KMS-11 (cell line): ENCODE data around the gene TSPO.

ENCODE experiments used
- H2AFZ ChIP-seq: fragments of 200-600 bp; sonication (generic); 2 replicates; pipeline ENCODE4 v1.6.1; 2016; ENCODE audit warnings: antibody characterized with exemption, mixed run types, low read depth
- H3K27ac ChIP-seq: fragments of 200-600 bp; sonication (generic); 2 replicates; pipeline ENCODE4 v1.6.1; 2016; ENCODE audit warnings: mild to moderate bottlenecking, mixed run types
- H3K27me3 ChIP-seq: fragments of 200-600 bp; sonication (generic); 2 replicates; pipeline ENCODE4 v1.6.1; 2017; ENCODE audit warnings: mild to moderate bottlenecking, low read depth, mixed run types, moderate library complexity; ENCODE audit not compliant: insufficient read depth
- H3K36me3 ChIP-seq: fragments of 200-600 bp; sonication (generic); 2 replicates; pipeline ENCODE4 v1.6.1; 2017; ENCODE audit warnings: mild to moderate bottlenecking, mixed run types; ENCODE audit not compliant: insufficient read depth
- H3K4me1 ChIP-seq: fragments of 200-600 bp; sonication (generic); 2 replicates; pipeline ENCODE4 v1.6.1; 2016; ENCODE audit warnings: mild to moderate bottlenecking, low read depth, mixed run types; ENCODE audit not compliant: poor library complexity, severe bottlenecking
- H3K4me2 ChIP-seq: fragments of 200-600 bp; sonication (generic); 2 replicates; pipeline ENCODE4 v1.7.0; 2016; ENCODE audit warnings: mild to moderate bottlenecking, mixed run types
- H3K4me3 ChIP-seq: fragments of 200-600 bp; sonication (generic); IDR thresholded peaks from 2 replicates; pipeline ENCODE4 v1.6.1; 2017; ENCODE audit warnings: low read depth, low read length, mixed read lengths; ENCODE audit not compliant: insufficient read depth
- H3K79me2 ChIP-seq: fragments of 200-600 bp; sonication (generic); 2 replicates; pipeline ENCODE4 v1.6.1; 2016; ENCODE audit warnings: low read depth, mixed run types; ENCODE audit not compliant: insufficient read depth
- H3K9ac ChIP-seq: fragments of 200-600 bp; sonication (generic); 2 replicates; pipeline ENCODE4 v1.6.1; 2016; ENCODE audit warnings: mild to moderate bottlenecking, mixed run types
- H4K20me1 ChIP-seq: fragments of 200-600 bp; sonication (generic); 2 replicates; pipeline ENCODE4 v1.6.1; 2016; ENCODE audit warnings: mild to moderate bottlenecking, mixed run types; ENCODE audit not compliant: insufficient read depth
- TF ChIP-seq, protein P1 (sequence below): fragments of 200-600 bp; sonication (generic); conservative IDR thresholded peaks from 2 replicates; pipeline ENCODE4 v1.6.1; 2017; ENCODE audit warnings: low read depth, mild to moderate bottlenecking, antibody characterized with exemption, low read length, moderate library complexity, mixed read lengths

The TSPO gene

DNA sequence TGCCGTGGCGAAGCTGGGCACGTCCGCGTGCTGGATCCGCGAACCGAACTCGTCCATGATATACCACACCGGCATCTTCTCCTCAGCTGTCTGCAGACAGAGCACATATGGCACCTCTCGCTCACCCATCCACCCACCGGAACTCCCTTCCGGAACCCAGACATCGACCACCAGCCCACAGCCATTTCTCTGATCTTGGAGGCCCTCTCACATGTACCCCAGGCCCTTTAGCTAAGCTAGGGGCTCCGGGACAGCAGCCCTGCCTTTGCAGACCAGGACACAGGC, 28.5 kb downstream of the TSPO start:
- no peak overlapping the region for H3K4me3 ChIP-seq
- peaks cover 4% of the 10 kb centered on the region for H3K4me1 ChIP-seq
- H4K20me1 ChIP-seq: no peaks in the 10 kb centered on the region
- H2AFZ ChIP-seq: no peak overlapping the region
- no peaks in the 10 kb centered on the region for H3K27me3 ChIP-seq
- no peak overlapping the region for H3K4me2 ChIP-seq
- H3K27ac ChIP-seq: no peak overlapping the region
- H3K79me2 ChIP-seq: peaks cover 25% of the 10 kb centered on the region
- no peak overlapping the region for H3K9ac ChIP-seq
- H3K36me3 ChIP-seq: peaks cover 2% of the 10 kb centered on the region; the same call in 1 of the 2 replicates
- TF ChIP-seq, protein P1, sequence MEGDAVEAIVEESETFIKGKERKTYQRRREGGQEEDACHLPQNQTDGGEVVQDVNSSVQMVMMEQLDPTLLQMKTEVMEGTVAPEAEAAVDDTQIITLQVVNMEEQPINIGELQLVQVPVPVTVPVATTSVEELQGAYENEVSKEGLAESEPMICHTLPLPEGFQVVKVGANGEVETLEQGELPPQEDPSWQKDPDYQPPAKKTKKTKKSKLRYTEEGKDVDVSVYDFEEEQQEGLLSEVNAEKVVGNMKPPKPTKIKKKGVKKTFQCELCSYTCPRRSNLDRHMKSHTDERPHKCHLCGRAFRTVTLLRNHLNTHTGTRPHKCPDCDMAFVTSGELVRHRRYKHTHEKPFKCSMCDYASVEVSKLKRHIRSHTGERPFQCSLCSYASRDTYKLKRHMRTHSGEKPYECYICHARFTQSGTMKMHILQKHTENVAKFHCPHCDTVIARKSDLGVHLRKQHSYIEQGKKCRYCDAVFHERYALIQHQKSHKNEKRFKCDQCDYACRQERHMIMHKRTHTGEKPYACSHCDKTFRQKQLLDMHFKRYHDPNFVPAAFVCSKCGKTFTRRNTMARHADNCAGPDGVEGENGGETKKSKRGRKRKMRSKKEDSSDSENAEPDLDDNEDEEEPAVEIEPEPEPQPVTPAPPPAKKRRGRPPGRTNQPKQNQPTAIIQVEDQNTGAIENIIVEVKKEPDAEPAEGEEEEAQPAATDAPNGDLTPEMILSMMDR: no peak

DNA sequence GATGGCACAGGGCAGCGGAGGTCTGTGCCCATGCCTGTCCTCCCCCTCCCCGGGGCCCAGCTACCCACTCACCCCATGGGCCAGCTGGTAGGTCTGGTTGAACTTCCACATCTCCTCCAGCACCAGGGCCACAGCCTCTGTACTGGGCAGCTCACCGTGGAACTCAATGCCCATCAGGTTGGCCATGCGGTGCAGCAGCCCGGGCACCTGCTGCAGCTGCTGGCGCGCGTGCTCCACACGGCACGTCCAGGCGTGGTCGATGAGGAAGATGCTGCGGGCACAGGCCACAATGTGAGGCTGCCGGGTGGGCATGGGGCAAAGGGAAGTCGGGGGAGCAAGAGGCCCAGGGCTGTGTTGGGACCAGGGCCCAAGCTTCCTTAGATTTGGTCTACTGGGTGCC, 29.3 kb downstream of the TSPO start:
- TF ChIP-seq, protein P1: no peak
- Histone ChIP-seq H3K27ac (no peak overlapping the region), H2AFZ (no peak overlapping the region), H3K36me3 (peaks cover 2% of the 10 kb centered on the region; the same call in 1 of the 2 replicates), H3K79me2 (peaks cover 30% of the 10 kb centered on the region), H3K27me3 (no peaks in the 10 kb centered on the region), H3K4me2 (no peak overlapping the region), H4K20me1 (no peaks in the 10 kb centered on the region), H3K4me1 (peaks cover 12% of the 10 kb centered on the region), H3K4me3 (no peak overlapping the region), H3K9ac (no peak overlapping the region)

DNA sequence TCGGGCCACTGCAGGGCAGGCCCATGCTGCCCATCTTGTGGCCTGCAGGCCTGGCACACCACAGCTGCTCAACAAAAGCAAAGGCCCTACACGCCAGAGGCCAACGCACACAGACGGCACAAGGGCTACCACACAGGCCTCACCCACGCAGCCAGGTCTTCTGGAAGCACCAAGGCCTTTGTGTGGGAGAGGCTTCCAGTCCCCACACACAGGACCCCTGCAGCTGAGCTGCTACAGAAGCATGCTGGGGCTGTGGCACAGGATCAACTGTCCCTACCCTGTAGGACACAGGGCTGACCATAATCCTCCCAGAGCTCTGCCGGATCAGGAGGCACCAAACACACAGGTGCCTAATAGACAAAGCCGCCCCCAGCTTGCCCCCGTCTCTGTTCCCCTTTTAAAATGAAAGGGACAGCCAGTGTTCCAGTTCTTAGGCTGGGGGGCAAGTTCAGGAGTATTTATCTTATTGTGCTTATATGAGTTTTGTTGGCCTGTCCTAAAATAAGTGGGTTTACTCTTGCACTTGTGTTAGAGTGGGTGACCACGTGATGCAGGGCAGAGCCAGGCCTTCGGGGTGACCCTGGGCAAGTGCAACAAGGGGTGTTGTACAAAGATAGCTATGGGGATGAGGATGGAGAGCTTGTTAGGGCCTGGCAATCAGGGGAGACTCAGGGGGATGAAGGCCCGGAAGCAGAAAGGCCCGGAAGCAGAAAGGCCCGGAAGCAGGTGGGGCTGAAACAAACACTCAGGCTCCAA, 30.1 kb downstream of the TSPO start:
- Histone ChIP-seq H3K4me3 (no peak overlapping the region), H2AFZ (no peak overlapping the region), H3K9ac (no peak overlapping the region), H3K27ac (no peak overlapping the region), H3K4me2 (no peak overlapping the region), H3K27me3 (no peaks in the 10 kb centered on the region), H3K4me1 (peaks cover 13% of the 10 kb centered on the region), H4K20me1 (no peaks in the 10 kb centered on the region), H3K36me3 (peaks cover 2% of the 10 kb centered on the region; the same call in 1 of the 2 replicates), H3K79me2 (peaks cover 38% of the 10 kb centered on the region)
- TF ChIP-seq, protein P1: no peak

DNA sequence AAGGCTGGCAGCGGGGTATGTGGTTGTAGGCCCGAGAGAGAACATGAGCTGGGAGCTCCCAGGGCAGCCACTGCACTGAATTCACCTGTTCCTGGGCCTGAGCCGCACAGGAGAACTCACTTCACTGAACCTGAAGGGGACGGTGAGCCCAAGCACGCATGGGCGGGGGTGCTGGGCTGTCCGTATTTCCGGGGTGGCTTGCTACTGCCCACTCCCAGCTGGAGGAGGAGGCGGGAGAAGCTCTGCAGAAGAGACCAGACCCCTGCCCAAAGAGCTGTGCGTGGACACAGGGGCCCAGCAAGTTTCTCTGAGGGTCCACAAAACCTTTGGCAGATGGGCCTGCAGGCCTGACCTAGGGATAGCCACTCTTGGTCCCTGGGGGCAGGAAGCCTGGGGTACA, 30.8 kb downstream of the TSPO start:
- H3K36me3 ChIP-seq: peaks cover 2% of the 10 kb centered on the region; the same call in 1 of the 2 replicates
- no peak overlapping the region for H3K9ac ChIP-seq
- TF ChIP-seq, protein P1: no peak
- peaks cover 13% of the 10 kb centered on the region for H3K4me1 ChIP-seq
- peaks cover 38% of the 10 kb centered on the region for H3K79me2 ChIP-seq
- no peaks in the 10 kb centered on the region for H3K27me3 ChIP-seq
- H2AFZ ChIP-seq: no peak overlapping the region
- no peak overlapping the region for H3K4me2 ChIP-seq
- H3K27ac ChIP-seq: no peak overlapping the region
- no peaks in the 10 kb centered on the region for H4K20me1 ChIP-seq
- H3K4me3 ChIP-seq: no peak overlapping the region
